Right renal pelvis (tissue), 4 donors: ENCODE data around the gene WNK2. TPM values are rescaled to one million over a fixed set of nuclear protein-coding genes. Genes with fewer than 3 reads are reported as not detected.
"Not testable (repeated sequence)": the region's sequence is repeated elsewhere in the genome, so short reads cannot be mapped to it uniquely, and the experiment has no call there.

Experiments used
- DNase-seq, 4 donors: peaks; one replicate each; pipeline ENCODE4 v3.0.0-alpha.2; 2013; ENCODE audit warnings: low read depth in 4 of 4, low spot score in 3 of 4, missing footprints in 1 of 4
- polyA plus RNA-seq, 4 donors: library from polyadenylated mRNA; unstranded; fragments of 120-200 nt; gene quantifications; one replicate each; pipeline ENCODE4 v1.2.1, GENCODE V29; 2013; ENCODE audit not compliant: insufficient read length in 4 of 4

WNK2 gene
- polyA plus RNA-seq, 4 donors = 13.2 to 23.8 (median 19.6) TPM

- DNase-seq = no peak
Observed at GRCh38 chr9:93248386-93249040, 64.6 kb downstream of the WNK2 start.

DNA sequence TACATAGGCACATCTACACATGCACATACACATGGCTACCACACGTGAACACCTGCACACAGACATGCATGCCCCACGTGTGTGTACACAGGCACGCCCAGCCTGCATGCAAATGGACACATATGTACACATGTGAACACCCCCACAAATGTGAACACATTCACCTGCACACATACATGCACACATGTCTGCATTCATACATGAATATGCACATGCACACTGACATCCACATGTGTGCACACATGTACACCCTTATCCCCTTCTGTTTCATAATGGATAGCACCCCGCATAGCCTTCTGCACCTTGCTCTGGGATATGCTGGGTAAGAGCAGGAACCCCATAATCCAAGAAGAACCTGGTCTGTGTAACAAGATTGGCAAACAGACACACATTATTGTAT, 66.2 kb downstream of the WNK2 start:
- no peak for DNase-seq

DNA sequence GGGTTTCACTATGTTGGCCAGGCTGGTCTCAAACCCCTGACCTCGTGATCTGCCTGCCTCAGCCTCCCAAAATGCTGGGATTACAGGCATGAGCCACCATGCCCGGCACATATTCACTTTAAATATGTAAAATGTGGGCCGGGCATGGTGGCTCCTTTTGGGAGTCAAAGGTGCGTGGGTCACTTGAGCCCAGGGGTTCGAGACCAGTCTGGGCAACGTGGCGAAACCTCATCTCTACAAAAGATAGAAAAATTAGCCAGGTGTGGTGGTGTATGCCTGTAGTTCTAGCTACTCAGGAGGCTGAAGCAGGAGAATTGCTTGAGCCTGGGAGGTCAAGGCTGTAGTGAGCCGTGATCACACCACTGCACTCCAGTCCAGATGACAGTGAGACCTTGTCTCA, 67.4 kb downstream of the WNK2 start:
- DNase-seq = not testable (repeated sequence)

DNA sequence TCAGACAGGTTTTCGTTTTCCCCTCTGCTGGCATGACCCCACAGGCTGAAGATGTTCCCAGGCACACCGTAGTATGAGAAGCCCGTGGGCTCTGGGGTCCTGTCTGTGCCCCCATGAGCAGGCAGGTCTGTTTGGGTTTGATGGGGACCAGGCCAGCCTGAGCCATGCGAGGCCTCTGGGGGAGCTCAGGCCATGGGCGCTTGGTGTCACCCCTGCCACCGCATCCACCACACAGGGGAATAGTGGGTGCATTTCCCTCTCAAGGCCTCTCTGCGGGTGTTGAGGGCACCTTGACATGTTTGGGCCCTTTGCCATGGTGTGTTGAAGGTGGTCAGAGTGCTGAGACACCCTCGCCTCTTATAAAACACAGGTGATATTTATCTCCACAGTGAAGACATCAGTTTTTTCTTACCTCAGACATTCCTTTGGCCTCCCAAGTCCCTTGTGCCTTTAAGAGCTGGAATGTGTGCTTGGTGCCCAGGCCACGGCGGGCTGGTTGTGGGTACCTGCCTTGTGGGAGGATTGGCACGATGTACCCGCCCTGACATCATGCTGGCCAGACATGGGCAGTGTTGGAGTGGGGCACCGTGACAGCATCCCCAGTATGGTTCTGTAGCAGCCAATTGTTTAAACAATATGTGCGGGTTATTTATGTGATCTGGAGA, 68.3 kb downstream of the WNK2 start:
- no peak for DNase-seq

DNA sequence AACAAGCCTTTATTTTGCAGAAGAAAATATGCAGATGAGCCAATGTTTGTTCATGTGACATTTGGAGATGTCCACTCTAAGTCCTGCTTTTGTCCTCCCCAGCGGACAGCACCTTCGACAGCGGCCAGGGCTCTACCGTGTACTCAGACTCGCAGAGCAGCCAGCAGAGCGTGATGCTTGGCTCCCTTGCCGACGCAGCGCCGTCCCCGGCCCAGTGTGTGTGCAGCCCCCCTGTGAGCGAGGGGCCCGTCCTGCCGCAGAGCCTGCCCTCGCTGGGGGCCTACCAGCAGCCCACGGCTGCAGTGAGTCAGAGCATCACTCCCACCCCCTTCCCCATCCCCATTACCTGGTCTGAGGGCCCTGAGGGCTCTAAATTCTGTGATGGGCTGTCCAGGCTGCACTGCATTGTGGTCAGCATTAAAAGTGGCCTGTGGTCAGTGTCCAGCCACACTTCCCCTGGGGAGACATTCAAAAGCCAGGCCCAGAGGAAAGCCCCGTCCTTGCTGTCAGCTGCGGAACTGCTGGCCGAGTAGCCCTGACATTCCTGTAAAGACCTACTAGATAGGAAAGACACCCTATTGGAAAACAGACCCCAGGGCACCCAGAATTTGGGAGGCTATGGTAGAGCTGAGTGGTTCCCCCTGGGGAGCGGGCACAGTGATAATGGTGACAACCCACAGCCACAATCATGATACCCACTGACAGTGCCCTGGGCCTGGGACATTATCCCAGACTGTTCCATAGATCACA, 69.0 kb downstream of the WNK2 start:
- no peak for DNase-seq

DNA sequence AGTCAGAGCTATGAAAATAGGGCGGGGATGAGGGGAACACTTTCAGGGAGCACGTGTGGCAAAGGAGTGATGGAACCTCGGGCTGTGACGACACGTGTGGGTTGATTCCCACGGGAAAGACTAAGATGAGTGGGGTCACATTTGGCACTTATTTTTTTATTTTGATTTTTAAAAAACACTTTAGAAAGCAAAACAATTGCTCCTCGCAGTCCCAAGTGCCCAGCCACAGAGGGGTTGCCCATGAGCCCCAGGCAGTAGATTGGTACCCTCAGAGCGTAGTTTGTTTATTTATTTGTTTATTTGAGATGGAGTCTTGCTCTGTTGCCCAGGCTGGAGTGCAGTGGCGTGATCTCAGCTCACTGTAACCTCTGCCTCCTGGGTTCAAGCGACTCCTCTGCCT, 69.7 kb downstream of the WNK2 start:
- DNase-seq = no peak

DNA sequence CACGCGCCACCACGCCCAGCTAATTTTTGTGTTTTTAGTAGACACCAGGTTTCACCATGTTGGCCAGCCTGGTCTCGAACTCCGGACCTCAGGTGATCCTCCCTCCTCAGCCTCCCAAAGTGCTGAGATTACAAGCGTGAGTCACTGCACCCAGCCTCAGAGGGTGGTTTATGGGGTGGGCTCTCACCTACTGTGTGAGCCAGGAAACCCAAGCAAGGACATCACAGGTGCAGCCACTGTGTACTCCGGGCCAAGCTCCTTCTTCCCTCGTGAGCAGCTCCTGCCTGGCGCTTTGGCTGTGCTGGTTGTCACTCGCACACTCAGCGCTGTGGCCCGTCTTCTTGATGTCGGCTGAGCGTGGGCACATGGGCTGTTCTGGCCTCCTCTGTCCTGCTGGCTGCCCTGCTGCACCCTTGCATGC, 70.1 kb downstream of the WNK2 start:
- DNase-seq = no peak

- DNase-seq = no peak
Observed at GRCh38 chr9:93254806-93255493, 71.0 kb downstream of the WNK2 start.

DNA sequence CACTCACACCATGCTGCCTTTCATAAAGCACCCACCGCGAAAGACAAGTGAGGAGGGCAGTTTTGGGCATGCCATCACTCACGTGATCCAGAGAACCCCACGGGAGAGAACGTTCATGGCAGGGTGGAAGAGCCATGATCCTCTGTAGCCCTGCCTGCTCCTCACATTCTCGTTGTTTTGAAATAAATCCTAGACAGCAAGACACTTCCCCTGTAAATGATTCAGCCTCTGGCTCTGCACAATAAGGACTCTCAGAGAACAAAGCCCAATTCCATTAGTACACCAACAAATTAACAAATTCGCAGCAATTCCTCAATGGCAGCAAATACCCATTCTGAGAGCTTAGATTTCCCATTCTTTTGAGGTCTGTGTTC, 71.5 kb downstream of the WNK2 start:
- DNase-seq = no peak

DNA sequence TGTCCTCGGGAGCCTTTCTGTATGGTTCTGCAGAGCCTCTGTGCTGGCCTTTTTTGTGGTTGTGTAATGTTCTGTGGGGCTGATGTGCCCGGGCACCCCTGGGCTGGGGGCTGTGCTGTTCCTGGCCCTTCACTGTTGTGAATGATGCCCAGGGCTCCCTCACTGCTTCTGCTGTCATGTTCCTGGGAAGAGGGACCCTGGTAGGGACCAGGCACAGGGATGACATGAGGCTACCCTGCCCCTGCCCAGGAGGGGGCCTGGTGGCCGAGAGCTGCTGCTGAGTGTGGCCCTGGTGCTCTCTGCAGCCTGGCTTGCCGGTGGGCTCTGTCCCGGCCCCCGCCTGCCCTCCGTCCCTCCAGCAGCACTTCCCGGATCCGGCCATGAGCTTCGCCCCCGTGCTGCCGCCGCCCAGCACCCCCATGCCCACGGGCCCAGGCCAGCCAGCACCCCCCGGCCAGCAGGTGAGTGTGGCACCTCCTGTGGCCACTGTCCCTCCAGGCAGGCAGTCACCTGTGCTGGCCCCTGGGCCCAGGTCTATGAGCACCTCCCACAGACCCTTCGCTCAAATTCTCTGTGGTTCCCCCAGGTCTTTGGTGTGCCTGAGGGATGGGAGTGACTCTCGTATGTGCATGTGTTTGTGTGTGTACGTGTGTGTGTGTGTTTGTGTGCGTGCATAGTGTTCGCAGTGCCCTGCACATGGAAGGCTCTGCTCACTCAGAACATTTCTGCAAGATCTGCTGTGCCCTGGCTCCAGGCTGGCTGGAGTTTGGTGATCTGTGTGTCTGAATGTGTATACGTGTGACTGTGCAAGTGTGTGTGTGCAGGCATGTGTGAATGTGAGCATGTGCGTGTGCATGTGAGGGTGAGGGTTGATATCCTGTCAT, 72.3 kb downstream of the WNK2 start:
- no peak for DNase-seq

GRCh38 chr9:93256878-93257807, 73.2 kb downstream of the WNK2 start:
- DNase-seq = no peak

DNA sequence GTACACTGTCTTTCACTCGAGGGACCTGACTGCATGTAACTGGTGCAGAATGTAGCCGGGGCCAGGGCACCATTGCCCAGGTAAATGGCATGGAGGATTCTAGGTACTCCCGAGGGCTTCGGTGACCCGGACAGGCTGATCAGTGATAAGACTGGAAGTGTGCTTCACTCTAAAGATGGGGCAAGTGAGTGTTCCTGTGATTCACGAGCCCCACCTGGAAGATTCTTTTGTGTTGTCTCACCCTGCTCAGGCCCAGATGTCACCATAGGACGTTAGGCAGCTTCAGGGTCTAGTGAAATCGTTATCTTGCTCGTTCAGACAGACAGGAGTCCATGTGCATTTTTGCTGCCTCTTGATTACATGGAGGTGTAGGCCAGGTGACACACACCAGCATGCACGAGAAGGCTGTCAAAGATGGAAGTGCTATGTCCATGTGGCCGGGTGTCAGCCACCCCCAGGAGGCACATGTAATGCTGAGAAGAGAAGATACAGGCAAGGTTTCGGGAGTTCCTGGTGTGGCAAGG, 73.9 kb downstream of the WNK2 start:
- DNase-seq = no peak

DNA sequence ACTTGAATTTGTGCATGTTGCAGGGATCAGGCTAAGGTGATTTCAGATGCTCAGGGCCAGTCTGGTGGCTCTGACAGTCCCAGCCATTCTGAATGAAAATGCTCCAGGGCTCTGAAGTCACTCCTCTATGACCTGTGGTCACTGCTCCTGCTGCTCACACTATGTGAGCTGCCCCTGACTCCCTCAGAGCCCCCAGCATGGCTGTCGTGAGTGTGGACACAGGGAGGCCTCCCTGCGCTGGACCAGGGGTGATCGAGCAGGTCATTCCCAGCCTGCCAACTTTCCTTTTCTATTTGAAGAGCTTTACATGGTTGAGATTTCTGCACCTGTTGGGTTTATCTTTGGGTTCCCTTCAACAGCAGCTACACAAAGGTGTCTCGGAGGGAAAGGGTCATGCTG, 74.5 kb downstream of the WNK2 start:
- DNase-seq = no peak

DNA sequence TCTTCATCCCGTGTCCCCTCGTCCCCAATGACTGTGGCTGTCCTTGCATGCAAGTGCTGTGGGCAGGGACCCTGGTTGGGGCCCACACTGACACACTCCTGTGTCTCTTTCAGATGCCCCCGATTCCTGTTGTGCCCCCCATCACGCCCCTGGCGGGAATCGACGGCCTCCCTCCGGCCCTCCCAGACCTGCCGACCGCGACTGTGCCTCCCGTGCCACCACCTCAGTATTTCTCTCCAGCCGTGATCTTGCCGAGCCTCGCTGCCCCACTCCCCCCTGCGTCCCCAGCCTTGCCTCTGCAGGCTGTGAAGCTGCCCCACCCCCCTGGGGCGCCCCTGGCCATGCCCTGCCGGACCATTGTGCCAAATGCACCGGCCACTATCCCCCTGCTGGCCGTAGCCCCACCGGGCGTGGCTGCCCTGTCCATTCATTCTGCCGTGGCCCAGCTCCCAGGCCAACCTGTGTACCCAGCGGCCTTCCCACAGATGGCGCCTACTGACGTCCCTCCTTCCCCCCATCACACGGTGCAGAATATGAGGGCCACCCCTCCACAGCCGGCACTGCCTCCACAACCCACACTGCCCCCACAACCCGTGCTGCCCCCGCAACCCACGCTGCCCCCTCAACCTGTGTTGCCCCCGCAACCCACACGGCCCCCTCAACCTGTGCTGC, 75.0 kb downstream of the WNK2 start:
- no peak for DNase-seq

DNA sequence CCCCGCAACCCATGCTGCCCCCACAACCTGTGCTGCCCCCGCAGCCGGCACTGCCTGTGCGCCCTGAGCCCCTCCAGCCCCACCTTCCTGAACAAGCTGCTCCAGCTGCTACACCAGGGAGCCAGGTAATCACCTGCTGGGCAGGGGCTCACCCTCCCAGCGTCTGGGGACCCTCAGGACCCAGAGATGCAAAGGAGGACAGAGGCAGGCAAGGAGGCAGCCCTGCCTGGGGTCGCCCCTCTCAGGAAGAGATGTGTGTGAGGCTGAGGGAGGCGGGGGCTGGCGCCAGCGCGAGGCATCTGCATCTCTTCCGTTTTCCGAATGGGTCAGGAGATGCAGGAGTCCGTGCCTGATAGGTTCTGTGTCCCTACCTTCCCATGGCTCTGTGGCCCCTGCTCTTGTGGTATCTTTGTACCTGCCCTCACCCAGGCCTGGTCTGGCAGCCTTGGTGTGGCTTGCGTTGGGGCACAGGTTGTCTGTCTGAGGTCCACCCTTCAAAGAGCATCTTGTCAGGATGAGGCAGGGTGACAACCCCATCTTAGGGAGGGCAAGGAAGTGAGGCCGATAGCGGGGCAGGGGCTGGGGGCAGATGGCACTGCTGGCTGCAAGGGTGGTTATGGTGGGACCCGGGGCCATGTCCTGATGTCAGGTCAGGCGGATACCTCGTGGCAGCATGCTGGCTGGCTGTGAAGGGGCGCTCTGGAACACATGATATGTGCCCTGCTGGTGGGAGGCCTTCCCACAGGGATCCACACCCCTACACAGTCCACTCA, 75.7 kb downstream of the WNK2 start:
- no peak for DNase-seq

DNA sequence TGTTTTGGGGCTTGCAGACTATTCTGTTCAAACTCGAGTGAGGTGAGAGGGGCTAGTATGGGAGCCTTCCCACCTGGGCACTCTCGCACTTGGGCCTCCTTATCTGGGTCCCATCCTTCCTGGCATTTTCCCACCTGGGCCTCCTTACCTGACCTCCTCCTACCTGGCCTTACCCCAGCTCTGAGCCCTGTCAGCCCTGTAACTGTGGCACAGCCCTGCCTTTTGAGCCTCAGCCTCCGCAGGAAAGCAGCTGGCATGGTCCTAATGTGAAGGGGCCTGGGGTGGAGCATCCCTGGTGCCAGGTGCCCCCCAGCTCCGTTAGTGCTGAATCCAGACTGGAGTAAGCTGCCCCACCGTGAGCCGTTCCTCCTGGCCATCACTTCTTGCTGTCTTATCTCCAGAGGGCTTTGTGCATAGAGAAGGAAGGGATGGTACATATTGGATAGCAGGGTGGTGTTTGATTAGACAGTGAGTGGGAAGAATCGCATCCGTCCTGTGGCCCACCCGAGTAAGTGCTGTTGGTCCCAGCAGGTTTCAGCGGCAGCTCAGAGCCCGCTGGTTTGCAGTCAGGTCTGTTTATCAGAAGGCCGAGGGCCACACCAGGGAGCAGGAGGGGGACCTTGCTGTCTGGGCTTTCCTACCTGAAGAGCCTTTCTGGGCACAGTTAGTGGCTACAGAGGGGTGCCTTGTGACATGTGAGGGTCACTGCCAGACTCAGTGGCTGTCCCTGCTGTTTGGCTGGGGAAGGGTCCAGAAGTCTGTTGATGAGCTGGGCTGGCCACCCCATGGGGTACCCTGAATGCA, 76.5 kb downstream of the WNK2 start:
- no peak for DNase-seq

DNA sequence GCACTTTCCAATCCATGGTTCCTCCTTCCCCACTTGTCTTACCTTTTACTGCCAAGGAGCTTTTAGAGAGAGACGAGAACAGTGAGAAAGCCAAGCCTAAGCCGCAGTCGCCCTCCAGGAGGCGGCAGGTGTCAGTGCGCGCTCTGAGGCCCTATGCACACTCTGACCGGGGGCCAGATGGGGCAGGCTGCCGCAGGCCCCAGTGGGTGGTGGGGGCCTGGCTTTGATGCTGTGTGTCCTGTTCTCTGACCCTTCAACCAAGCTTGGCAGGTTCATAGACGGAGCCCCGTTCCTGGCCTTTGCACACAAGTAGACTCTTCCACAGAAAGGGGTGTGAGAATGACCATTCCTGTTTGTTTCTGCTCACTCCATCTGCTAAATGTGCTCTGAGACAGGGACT, 77.3 kb downstream of the WNK2 start:
- DNase-seq = no peak
